PC-9 (cell line): ENCODE measurements around the gene PRKACB. TPM values are rescaled to one million over a fixed set of nuclear protein-coding genes. Genes with fewer than 3 reads are reported as not detected.

Experiments
- BruUV-seq: library from RNA; stranded (reverse); fragments of 400-500 nt; replicated peaks from 2 replicates; lab custom pipeline; 2021; lab: Mats Ljungman, UMichigan
- CTCF ChIA-PET: fragments of 300-600 bp; sonication (Branson Sonifier 250); formaldehyde crosslinking; loops from one replicate; lab custom pipeline; 2022; ENCODE audit warnings: antibody characterized with exemption; lab: Charles Lee
- POLR2A ChIA-PET: fragments of 300-600 bp; sonication (Branson Sonifier 250); formaldehyde crosslinking; loops from one replicate; lab custom pipeline; 2022; ENCODE audit warnings: antibody characterized with exemption; ENCODE audit not compliant: unreplicated experiment; lab: Charles Lee
- DNase-seq, 2 experiments: peaks; one replicate each; pipeline versions ENCODE4 v3.0.0 to v3.0.0-alpha.2; 2015 to 2022; ENCODE audit warnings: mixed read lengths in 1 of 2
- H2AFZ ChIP-seq: fragments of 200-600 bp; sonication (generic); 2 replicates; pipeline ENCODE4 v1.8.1; 2017; ENCODE audit warnings: antibody characterized with exemption
- H3F3A ChIP-seq: fragments of 200-600 bp; sonication (generic); 2 replicates; pipeline ENCODE4 v1.8.1; 2017; ENCODE audit warnings: antibody characterized with exemption, mild to moderate bottlenecking, low read depth; ENCODE audit not compliant: insufficient read depth
- H3K27ac ChIP-seq: fragments of 200-600 bp; sonication (generic); 2 replicates; pipeline ENCODE4 v1.6.1; 2016; ENCODE audit warnings: mixed run types
- H3K27me3 ChIP-seq: fragments of 200-600 bp; sonication (generic); 2 replicates; pipeline ENCODE4 v1.6.1; 2016; ENCODE audit warnings: low read depth, mixed run types; ENCODE audit not compliant: insufficient read depth
- H3K36me3 ChIP-seq: fragments of 200-600 bp; sonication (generic); 2 replicates; pipeline ENCODE4 v1.6.1; 2016; ENCODE audit warnings: low read depth, mixed run types
- H3K4me1 ChIP-seq: fragments of 200-600 bp; sonication (generic); replicated peaks from 2 replicates; pipeline ENCODE4 v1.6.1; 2016; ENCODE audit warnings: mixed run types; ENCODE audit not compliant: insufficient read depth
- H3K4me2 ChIP-seq: fragments of 200-600 bp; sonication (generic); 2 replicates; pipeline ENCODE4 v1.6.1; 2017; ENCODE audit warnings: mixed run types
- H3K4me3 ChIP-seq: fragments of 200-600 bp; sonication (generic); 2 replicates; pipeline ENCODE4 v1.6.1; 2016; ENCODE audit warnings: mixed run types
- H3K79me2 ChIP-seq: fragments of 200-600 bp; sonication (generic); 2 replicates; pipeline ENCODE4 v1.6.1; 2017; ENCODE audit warnings: low read depth, mixed run types
- H3K9me2 ChIP-seq: fragments of 200-600 bp; sonication (generic); 2 replicates; pipeline ENCODE4 v1.8.1; 2017; ENCODE audit warnings: mild to moderate bottlenecking; ENCODE audit not compliant: insufficient read depth
- H3K9me3 ChIP-seq: fragments of 200-600 bp; sonication (generic); 2 replicates; pipeline ENCODE4 v1.8.1; 2016; ENCODE audit warnings: low read depth; ENCODE audit not compliant: insufficient read depth
- H4K20me1 ChIP-seq: fragments of 200-600 bp; sonication (generic); 2 replicates; pipeline ENCODE4 v1.8.1; 2017; ENCODE audit not compliant: insufficient read depth
- EZH2 ChIP-seq: fragments of 200-600 bp; sonication (generic); IDR thresholded peaks from 2 replicates; pipeline ENCODE4 v1.8.0; 2017; ENCODE audit warnings: antibody characterized with exemption, low read depth
- intact Hi-C: fragments of 100-400 bp; cut with micrococcal nuclease; formaldehyde crosslinking; loops from one replicate; pipeline ENCODE4 v1.10.0; 2022; ENCODE audit not compliant: unreplicated experiment
- total RNA-seq: library from RNA; stranded (reverse); gene quantifications from 2 replicates; pipeline ENCODE4 v1.2.3, GENCODE V29; 2021
- TF ChIP-seq, protein P1 (sequence below): fragments of 200-600 bp; sonication (generic); conservative IDR thresholded peaks from 2 replicates; pipeline ENCODE4 v1.6.1; 2017; ENCODE audit warnings: mixed run types, antibody characterized with exemption, mild to moderate bottlenecking, moderate library complexity

Gene PRKACB
- total RNA-seq, 1 experiment from 2014 or later = 16.7 TPM

DNA sequence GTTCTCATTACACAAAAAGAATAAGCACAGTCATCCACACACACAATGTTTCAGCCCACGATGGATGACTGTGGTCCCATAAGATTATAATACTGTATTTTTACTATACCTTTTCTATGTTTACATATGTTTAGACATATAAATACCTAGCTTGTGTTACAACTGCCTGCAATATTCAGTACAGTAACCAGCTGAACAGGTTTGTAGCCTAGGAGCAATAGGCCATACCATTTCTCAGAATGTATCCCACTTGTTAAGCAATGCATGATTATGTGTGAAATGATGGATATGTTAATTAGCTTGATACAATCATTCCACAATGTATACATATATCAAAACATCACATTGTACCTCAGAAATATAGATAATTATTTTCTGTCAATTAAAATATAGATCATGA is 124.3 kb downstream of the PRKACB start:
- Histone ChIP-seq H3K27me3 (no peaks in the 10 kb centered on the region), H4K20me1 (no peaks in the 10 kb centered on the region), H3K36me3 (no peaks in the 10 kb centered on the region), H3K4me2 (peak overlapping the region; percentile 39), H3F3A (peaks cover 11% of the 10 kb centered on the region; the same call in 1 of the 2 replicates), H3K4me3 (no peak overlapping the region), H3K4me1 (peaks cover 48% of the 10 kb centered on the region), H3K27ac (no peak overlapping the region), H3K9me2 (no peaks in the 10 kb centered on the region), H3K9me3 (no peaks in the 10 kb centered on the region), H3K79me2 (no peaks in the 10 kb centered on the region), H2AFZ (no peak overlapping the region)
- peak in 1 of 2 experiments; percentile 76 for DNase-seq
- POLR2A ChIA-PET = no interaction called here
- no peak for TF ChIP-seq EZH2
- TF ChIP-seq, protein P1, sequence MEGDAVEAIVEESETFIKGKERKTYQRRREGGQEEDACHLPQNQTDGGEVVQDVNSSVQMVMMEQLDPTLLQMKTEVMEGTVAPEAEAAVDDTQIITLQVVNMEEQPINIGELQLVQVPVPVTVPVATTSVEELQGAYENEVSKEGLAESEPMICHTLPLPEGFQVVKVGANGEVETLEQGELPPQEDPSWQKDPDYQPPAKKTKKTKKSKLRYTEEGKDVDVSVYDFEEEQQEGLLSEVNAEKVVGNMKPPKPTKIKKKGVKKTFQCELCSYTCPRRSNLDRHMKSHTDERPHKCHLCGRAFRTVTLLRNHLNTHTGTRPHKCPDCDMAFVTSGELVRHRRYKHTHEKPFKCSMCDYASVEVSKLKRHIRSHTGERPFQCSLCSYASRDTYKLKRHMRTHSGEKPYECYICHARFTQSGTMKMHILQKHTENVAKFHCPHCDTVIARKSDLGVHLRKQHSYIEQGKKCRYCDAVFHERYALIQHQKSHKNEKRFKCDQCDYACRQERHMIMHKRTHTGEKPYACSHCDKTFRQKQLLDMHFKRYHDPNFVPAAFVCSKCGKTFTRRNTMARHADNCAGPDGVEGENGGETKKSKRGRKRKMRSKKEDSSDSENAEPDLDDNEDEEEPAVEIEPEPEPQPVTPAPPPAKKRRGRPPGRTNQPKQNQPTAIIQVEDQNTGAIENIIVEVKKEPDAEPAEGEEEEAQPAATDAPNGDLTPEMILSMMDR = no peak
- BruUV-seq = no TSS peak
- CTCF ChIA-PET = no interaction called here
- intact Hi-C loops = no loop called here

DNA sequence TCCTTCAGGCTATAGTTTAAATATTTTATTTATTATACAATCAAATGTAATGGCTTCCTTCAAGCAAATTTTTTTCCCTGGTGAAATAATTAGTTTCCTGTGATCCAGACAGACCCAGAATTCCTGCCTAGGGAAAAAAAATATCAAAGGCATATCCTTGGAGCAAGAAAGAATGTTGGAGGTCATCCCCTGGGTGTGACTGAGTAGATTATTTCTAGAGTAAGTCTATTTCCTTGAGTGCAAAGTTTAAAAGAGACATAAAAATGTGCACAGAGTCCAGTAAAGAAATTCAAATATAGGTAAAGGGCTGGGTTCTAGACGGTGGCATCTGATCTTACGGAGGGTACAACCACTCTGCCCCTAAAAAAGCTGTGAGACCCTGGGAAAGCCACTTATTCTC is 125.2 kb downstream of the PRKACB start:
- no peak overlapping the region for H3K27ac ChIP-seq
- no peaks in the 10 kb centered on the region for H3K9me2 ChIP-seq
- ChIA-PET POLR2A (no interaction called here), CTCF (no interaction called here)
- TF ChIP-seq, protein P1 = no peak
- TF ChIP-seq EZH2 = no peak
- H3K9me3 ChIP-seq = no peaks in the 10 kb centered on the region; the same call in 1 of the 2 replicates
- BruUV-seq = no TSS peak
- no peaks in the 10 kb centered on the region for H3K79me2 ChIP-seq
- peaks cover 51% of the 10 kb centered on the region for H3K4me1 ChIP-seq
- H3K27me3 ChIP-seq = no peaks in the 10 kb centered on the region
- H3F3A ChIP-seq = peaks cover 11% of the 10 kb centered on the region; the same call in 1 of the 2 replicates
- DNase-seq = no peak
- H3K4me2 ChIP-seq = no peak overlapping the region
- intact Hi-C loops = no loop called here
- H3K36me3 ChIP-seq = no peaks in the 10 kb centered on the region
- no peak overlapping the region for H2AFZ ChIP-seq
- no peaks in the 10 kb centered on the region for H4K20me1 ChIP-seq
- H3K4me3 ChIP-seq = no peak overlapping the region

GRCh38 chr1:84271441-84272151 is 127.5 kb downstream of the PRKACB start:
- ChIA-PET POLR2A (interaction anchor here (0.6 kb wide), 1 partner anchor 13 kb away, joined by 3 read pairs; no protein-coding TSS in a partner anchor), CTCF (no interaction called here)
- Histone ChIP-seq H3K36me3 (no peaks in the 10 kb centered on the region), H2AFZ (no peak overlapping the region), H3K27ac (peak overlapping the region; percentile 31), H3K27me3 (no peaks in the 10 kb centered on the region), H3K9me2 (no peaks in the 10 kb centered on the region), H3K4me1 (peaks cover 51% of the 10 kb centered on the region), H3K9me3 (no peaks in the 10 kb centered on the region; the same call in 1 of the 2 replicates), H4K20me1 (no peaks in the 10 kb centered on the region), H3K4me2 (peak overlapping the region; percentile 55), H3K4me3 (no peak overlapping the region), H3K79me2 (no peaks in the 10 kb centered on the region), H3F3A (peaks cover 11% of the 10 kb centered on the region; the same call in 1 of the 2 replicates)
- DNase-seq = peak; percentile 7 to 53
- no TSS peak for BruUV-seq
- no peak for TF ChIP-seq EZH2
- TF ChIP-seq, protein P1 = no peak
- intact Hi-C loops = no loop called here
